Effector memory CD4-positive, alpha-beta T cell (primary cell): Measurements from ENCODE around the gene FBLN7.

Source experiments
- DNase-seq, 3 donors: peaks; one replicate each; pipeline ENCODE4 v3.0.0-alpha.2; 2020
- H3K27ac ChIP-seq: 2 replicates; pipeline ENCODE4 v1.7.0; 2013; ENCODE audit warnings: mild to moderate bottlenecking, low read length, moderate library complexity; ENCODE audit not compliant: insufficient read depth, poor library complexity, severe bottlenecking
- H3K27me3 ChIP-seq: replicated peaks from 2 replicates; pipeline ENCODE4 v1.7.0; 2013; ENCODE audit warnings: mild to moderate bottlenecking, low read length; ENCODE audit not compliant: insufficient read depth, control insufficient read depth, poor library complexity, severe bottlenecking
- H3K36me3 ChIP-seq: 2 replicates; pipeline ENCODE4 v1.7.0; 2013; ENCODE audit warnings: mild to moderate bottlenecking, low read length, moderate library complexity; ENCODE audit not compliant: control insufficient read depth, insufficient read depth
- H3K4me1 ChIP-seq: 2 replicates; pipeline ENCODE4 v1.7.0; 2013; ENCODE audit warnings: low read length, mild to moderate bottlenecking; ENCODE audit not compliant: control insufficient read depth, insufficient read depth, poor library complexity, severe bottlenecking
- H3K4me3 ChIP-seq: 2 replicates; pipeline ENCODE4 v1.7.0; 2013; ENCODE audit warnings: low read length, low read depth, mild to moderate bottlenecking; ENCODE audit not compliant: insufficient read depth, poor library complexity, severe bottlenecking
- H3K9me3 ChIP-seq: 2 replicates; pipeline ENCODE4 v1.7.0; 2013; ENCODE audit warnings: mild to moderate bottlenecking, low read length, moderate library complexity; ENCODE audit not compliant: control insufficient read depth

Gene FBLN7

GRCh38 chr2:112164876-112165275, 26.7 kb downstream of the FBLN7 start:
- Histone ChIP-seq H3K9me3 (no peaks in the 10 kb centered on the region), H3K4me3 (no peak overlapping the region)

GRCh38 chr2:112165296-112165695, 27.1 kb downstream of the FBLN7 start:
- no peak overlapping the region for H3K27ac ChIP-seq
- H3K27me3 ChIP-seq = no peaks in the 10 kb centered on the region
- H3K4me1 ChIP-seq = no peaks in the 10 kb centered on the region
- no peak for DNase-seq
- no peak overlapping the region for H3K4me3 ChIP-seq
- no peaks in the 10 kb centered on the region for H3K36me3 ChIP-seq
- no peaks in the 10 kb centered on the region for H3K9me3 ChIP-seq

More at GRCh38 chr2:112164876-112165275, 26.7 kb downstream of the FBLN7 start:
- DNase-seq = no peak
- H3K27ac ChIP-seq = no peak overlapping the region
- H3K36me3 ChIP-seq = no peaks in the 10 kb centered on the region
- H3K4me1 ChIP-seq = no peaks in the 10 kb centered on the region
- H3K27me3 ChIP-seq = no peaks in the 10 kb centered on the region

- no peak for DNase-seq
- Histone ChIP-seq H3K4me3 (no peak overlapping the region), H3K36me3 (no peaks in the 10 kb centered on the region), H3K4me1 (no peaks in the 10 kb centered on the region), H3K27me3 (no peaks in the 10 kb centered on the region), H3K9me3 (no peaks in the 10 kb centered on the region), H3K27ac (no peak overlapping the region)
Observed at GRCh38 chr2:112166806-112167499, 28.8 kb downstream of the FBLN7 start.

GRCh38 chr2:112168422-112169124, 30.4 kb downstream of the FBLN7 start:
- Histone ChIP-seq H3K4me3 (no peak overlapping the region), H3K27ac (no peak overlapping the region), H3K27me3 (no peaks in the 10 kb centered on the region), H3K36me3 (no peaks in the 10 kb centered on the region), H3K9me3 (no peaks in the 10 kb centered on the region), H3K4me1 (no peaks in the 10 kb centered on the region)
- DNase-seq = no peak

GRCh38 chr2:112170495-112170894, 32.3 kb downstream of the FBLN7 start:
- H3K27me3 ChIP-seq = no peaks in the 10 kb centered on the region
- H3K36me3 ChIP-seq = no peaks in the 10 kb centered on the region
- H3K4me1 ChIP-seq = peaks cover 8% of the 10 kb centered on the region
- H3K4me3 ChIP-seq = no peak overlapping the region
- H3K9me3 ChIP-seq = no peaks in the 10 kb centered on the region
- H3K27ac ChIP-seq = no peak overlapping the region
- DNase-seq = no peak

GRCh38 chr2:112173646-112174319, 35.6 kb downstream of the FBLN7 start:
- no peak overlapping the region for H3K4me3 ChIP-seq
- no peaks in the 10 kb centered on the region for H3K9me3 ChIP-seq
- H3K27me3 ChIP-seq = no peaks in the 10 kb centered on the region
- H3K27ac ChIP-seq = no peak overlapping the region
- DNase-seq = no peak
- no peaks in the 10 kb centered on the region for H3K36me3 ChIP-seq
- peaks cover 8% of the 10 kb centered on the region for H3K4me1 ChIP-seq

- Histone ChIP-seq H3K4me1 (peaks cover 8% of the 10 kb centered on the region), H3K36me3 (no peaks in the 10 kb centered on the region), H3K4me3 (no peak overlapping the region), H3K27ac (no peak overlapping the region), H3K9me3 (no peaks in the 10 kb centered on the region), H3K27me3 (no peaks in the 10 kb centered on the region)
- no peak for DNase-seq
Observed at GRCh38 chr2:112174383-112174782, 36.2 kb downstream of the FBLN7 start.

- Histone ChIP-seq H3K4me1 (peaks cover 8% of the 10 kb centered on the region), H3K27ac (no peak overlapping the region), H3K4me3 (no peak overlapping the region), H3K9me3 (no peaks in the 10 kb centered on the region), H3K36me3 (no peaks in the 10 kb centered on the region), H3K27me3 (no peaks in the 10 kb centered on the region)
- DNase-seq = no peak
Observed at GRCh38 chr2:112175333-112175732, 37.1 kb downstream of the FBLN7 start.

- no peaks in the 10 kb centered on the region for H3K27me3 ChIP-seq
- no peak overlapping the region for H3K27ac ChIP-seq
- H3K36me3 ChIP-seq = no peaks in the 10 kb centered on the region
- H3K9me3 ChIP-seq = no peaks in the 10 kb centered on the region
- H3K4me3 ChIP-seq = no peak overlapping the region
- no peak for DNase-seq
- peaks cover 8% of the 10 kb centered on the region for H3K4me1 ChIP-seq
Observed at GRCh38 chr2:112175958-112176573, 37.9 kb downstream of the FBLN7 start.
